Mammary epithelial cell (primary cell): ENCODE measurements around the gene GTF3C6.

Experiments used
- EZH2 ChIP-seq: IDR thresholded peaks from 2 replicates; pipeline ENCODE4 v1.6.1; 2012; ENCODE audit warnings: low read length, inconsistent platforms, borderline replicate concordance
- TF ChIP-seq, protein P1 (sequence below), 2 donors: IDR thresholded peaks in 1 of 2; conservative IDR thresholded peaks in 1 of 2; 2 replicates each; pipeline ENCODE4 v1.5.1; 2011 to 2012; ENCODE audit warnings: inconsistent platforms in 2 of 2, low read length in 2 of 2, mild to moderate bottlenecking in 2 of 2, control low read depth in 1 of 2, low read depth in 1 of 2; ENCODE audit not compliant: insufficient read depth in 1 of 2; ENCODE audit errors: extremely low read depth in 1 of 2

DNA sequence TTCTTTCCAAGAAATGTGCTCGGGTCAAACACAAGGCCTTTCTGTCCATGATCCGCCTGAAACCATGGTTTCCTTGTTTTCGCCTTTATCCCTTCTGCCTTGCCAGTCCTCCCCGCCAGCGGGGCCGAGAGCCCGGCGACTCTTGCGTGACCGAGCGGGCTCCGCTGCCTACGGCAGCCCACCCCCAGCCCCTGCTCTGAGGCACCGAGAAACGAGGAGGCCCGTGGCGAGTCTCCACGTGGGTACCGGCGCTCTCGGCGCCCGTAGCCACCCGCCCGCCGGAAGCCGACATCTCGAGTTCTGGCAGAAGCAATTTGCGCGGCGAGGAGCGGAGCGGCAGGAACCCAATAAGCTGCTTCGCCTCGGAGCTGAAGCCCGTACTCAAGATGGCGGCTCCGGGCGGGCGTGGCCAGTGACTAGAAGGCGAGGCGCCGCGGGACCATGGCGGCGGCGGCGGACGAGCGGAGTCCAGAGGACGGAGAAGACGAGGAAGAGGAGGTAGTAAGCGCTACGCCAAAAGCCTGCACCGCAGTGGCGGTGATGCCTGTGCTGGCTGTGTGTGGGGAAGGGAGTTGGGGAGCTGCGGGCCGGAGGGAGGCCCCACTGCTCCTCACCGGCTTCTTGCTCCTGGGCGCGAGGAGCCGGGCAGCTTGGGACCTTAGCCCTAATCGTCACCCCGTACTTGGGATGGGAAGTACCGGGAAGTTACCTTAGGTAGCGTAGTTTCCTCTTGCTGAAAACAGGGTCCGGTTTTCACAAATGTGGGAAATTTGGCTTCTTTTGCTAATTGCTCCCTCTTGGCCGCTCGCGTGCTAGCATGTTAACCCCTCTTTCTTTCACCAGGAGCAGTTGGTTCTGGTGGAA lies at the start of gene GTF3C6:
- TF ChIP-seq, protein P1, sequence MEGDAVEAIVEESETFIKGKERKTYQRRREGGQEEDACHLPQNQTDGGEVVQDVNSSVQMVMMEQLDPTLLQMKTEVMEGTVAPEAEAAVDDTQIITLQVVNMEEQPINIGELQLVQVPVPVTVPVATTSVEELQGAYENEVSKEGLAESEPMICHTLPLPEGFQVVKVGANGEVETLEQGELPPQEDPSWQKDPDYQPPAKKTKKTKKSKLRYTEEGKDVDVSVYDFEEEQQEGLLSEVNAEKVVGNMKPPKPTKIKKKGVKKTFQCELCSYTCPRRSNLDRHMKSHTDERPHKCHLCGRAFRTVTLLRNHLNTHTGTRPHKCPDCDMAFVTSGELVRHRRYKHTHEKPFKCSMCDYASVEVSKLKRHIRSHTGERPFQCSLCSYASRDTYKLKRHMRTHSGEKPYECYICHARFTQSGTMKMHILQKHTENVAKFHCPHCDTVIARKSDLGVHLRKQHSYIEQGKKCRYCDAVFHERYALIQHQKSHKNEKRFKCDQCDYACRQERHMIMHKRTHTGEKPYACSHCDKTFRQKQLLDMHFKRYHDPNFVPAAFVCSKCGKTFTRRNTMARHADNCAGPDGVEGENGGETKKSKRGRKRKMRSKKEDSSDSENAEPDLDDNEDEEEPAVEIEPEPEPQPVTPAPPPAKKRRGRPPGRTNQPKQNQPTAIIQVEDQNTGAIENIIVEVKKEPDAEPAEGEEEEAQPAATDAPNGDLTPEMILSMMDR (conservative IDR thresholded peaks at IDR 0.05 in 1 of 2, IDR thresholded peaks at IDR 0.05 in 1 of 2; ENCODE audit: extremely low read depth in 1 of 2, insufficient read depth in 1 of 2, low read depth in 1 of 2, low read length in 2 of 2): no peak
- no peak for TF ChIP-seq EZH2
